Lower leg skin (tissue), 4 donors: ENCODE results near the gene FBLIM1. TPM values are rescaled to one million over a fixed set of nuclear protein-coding genes. Genes with fewer than 3 reads are reported as not detected.

Source experiments
- DNase-seq, 2 donors: peaks; one replicate each; pipeline ENCODE4 v3.0.0-alpha.2; 2019; ENCODE audit warnings: low spot score in 2 of 2
- H3K4me3 ChIP-seq: fragments of 200-600 bp; sonication (generic); 2 replicates; pipeline ENCODE4 v1.5.1; 2017; ENCODE audit warnings: mild to moderate bottlenecking, low read depth; ENCODE audit not compliant: poor library complexity, severe bottlenecking
- CTCF ChIP-seq, 3 donors: fragments of 450-650 bp; IDR thresholded peaks; one replicate each; pipeline ENCODE4 v1.5.1; 2016; ENCODE audit warnings: antibody characterized with exemption in 3 of 3, mild to moderate bottlenecking in 3 of 3, moderate library complexity in 2 of 3
- POLR2A ChIP-seq, 2 donors: fragments of 450-650 bp; IDR thresholded peaks; one replicate each; pipeline ENCODE4 v1.6.1; 2016 to 2017; ENCODE audit warnings: antibody characterized with exemption in 2 of 2, mild to moderate bottlenecking in 1 of 2, moderate library complexity in 1 of 2
- WGBS, 2 donors: methylation state at CpG; one replicate each; pipeline ENCODE4 v1.1.5; 2018; 5-methylcytosine and 5-hydroxymethylcytosine counted together
- intact Hi-C: fragments of 100-400 bp; cut with DNase I; formaldehyde crosslinking; loops from one replicate; pipeline ENCODE4 v1.15.0; 2023; ENCODE audit warnings: low total_unique reads
- total RNA-seq, 4 donors: library from RNA; depleted of rRNA; stranded (reverse); fragments of >200 nt; gene quantifications; one replicate each; pipeline ENCODE4 v1.1.0, GENCODE V29; 2016

FBLIM1 gene
- total RNA-seq, 4 donors from 2014 or later, result 11.5 to 41.7 (median 17.7) TPM

- 87 to 90% methylated on average over 6 to 8 of the region's 8 CpGs for WGBS, 2 donors
- intact Hi-C loops, result no loop called here
- no peak overlapping the region for H3K4me3 ChIP-seq
- no peak for DNase-seq
- TF ChIP-seq CTCF (IDR thresholded peaks at IDR 0.05) (no peak), POLR2A (IDR thresholded peaks at IDR 0.05) (no peak)
Observed at GRCh38 chr1:15718199-15718601, 40.4 kb upstream of the FBLIM1 start.

GRCh38 chr1:15719381-15720120 is 39.0 kb upstream of the FBLIM1 start:
- intact Hi-C loops, result no loop called here
- no peak for DNase-seq
- H3K4me3 ChIP-seq, result no peak overlapping the region
- WGBS, 2 donors, result 92 to 94% methylated on average over 12 of the region's 12 CpGs
- TF ChIP-seq POLR2A (IDR thresholded peaks at IDR 0.05) (no peak), CTCF (IDR thresholded peaks at IDR 0.05) (no peak)

GRCh38 chr1:15720861-15721260 is 37.7 kb upstream of the FBLIM1 start:
- intact Hi-C loops, result no loop called here
- no peak overlapping the region for H3K4me3 ChIP-seq
- 85 to 97% methylated on average over 3 of the region's 3 CpGs for WGBS, 2 donors
- no peak for DNase-seq
- TF ChIP-seq CTCF (IDR thresholded peaks at IDR 0.05) (no peak), POLR2A (IDR thresholded peaks at IDR 0.05) (no peak)

GRCh38 chr1:15722411-15722810 is 36.2 kb upstream of the FBLIM1 start:
- TF ChIP-seq POLR2A (IDR thresholded peaks at IDR 0.05) (no peak), CTCF (IDR thresholded peaks at IDR 0.05) (no peak)
- WGBS, 2 donors, result 76 to 81% methylated on average over 4 of the region's 4 CpGs
- H3K4me3 ChIP-seq, result no peak overlapping the region
- no peak for DNase-seq
- intact Hi-C loops, result no loop called here

GRCh38 chr1:15722836-15723532 is 35.6 kb upstream of the FBLIM1 start:
- H3K4me3 ChIP-seq, result no peak overlapping the region
- TF ChIP-seq CTCF (IDR thresholded peaks at IDR 0.05) (no peak), POLR2A (IDR thresholded peaks at IDR 0.05) (no peak)
- DNase-seq, result no peak
- intact Hi-C loops, result no loop called here
- 78 to 86% methylated on average over 12 to 13 of the region's 13 CpGs for WGBS, 2 donors
